ENCODE results near the gene ITIH6. TPM values are rescaled to one million over a fixed set of nuclear protein-coding genes. Genes with fewer than 3 reads are reported as not detected.
"Not testable (repeated sequence)": the region's sequence is repeated elsewhere in the genome, so short reads cannot be mapped to it uniquely, and the experiment has no call there.

ITIH6 gene
- not detected in 2 replicates for total RNA-seq

GRCh38 chrX:54798137-54798536 lies at the start of gene ITIH6:
Gene ITIH6 (minus strand): TSS chrX:54798255. CDS start chrX:54798210, 45 bp downstream.
- FAIRE-seq (no peak), DNase-seq (ENCODE audit: low read depth) (no peak)
- no peaks in the 10 kb centered on the region for H3K36me3 ChIP-seq (ENCODE audit: control insufficient read depth, insufficient read depth, low read length)
- TF ChIP-seq CTCF (IDR thresholded peaks at IDR 0.05; ENCODE audit: insufficient read depth, low read length, severe bottlenecking), result no peak
- H3K27me3 ChIP-seq (ENCODE audit: control insufficient read depth, insufficient read depth, low read length), result no peaks in the 10 kb centered on the region
- H3K4me3 ChIP-seq (ENCODE audit: low read depth, low read length), result no peak within 1 kb of the TSS

GRCh38 chrX:54847700-54848099 lies 49.6 kb upstream of the ITIH6 start:
- H3K36me3 ChIP-seq (ENCODE audit: control insufficient read depth, insufficient read depth, low read length); DNase-seq (ENCODE audit: low read depth); H3K4me3 ChIP-seq (ENCODE audit: low read depth, low read length); FAIRE-seq; H3K27me3 ChIP-seq (ENCODE audit: control insufficient read depth, insufficient read depth, low read length): not testable (repeated sequence)

- no peaks in the 10 kb centered on the region for H3K27me3 ChIP-seq (ENCODE audit: control insufficient read depth, insufficient read depth, low read length)
- FAIRE-seq, result no peak
- H3K4me3 ChIP-seq (ENCODE audit: low read depth, low read length), result no peak overlapping the region
- DNase-seq (ENCODE audit: low read depth), result peak; percentile 2
- TF ChIP-seq CTCF (IDR thresholded peaks at IDR 0.05; ENCODE audit: insufficient read depth, low read length, severe bottlenecking), result no peak
- no peaks in the 10 kb centered on the region for H3K36me3 ChIP-seq (ENCODE audit: control insufficient read depth, insufficient read depth, low read length)
Observed at GRCh38 chrX:54843050-54843449, 45.0 kb upstream of the ITIH6 start.

GRCh38 chrX:54842607-54843006 lies 44.6 kb upstream of the ITIH6 start:
- H3K36me3 ChIP-seq (ENCODE audit: control insufficient read depth, insufficient read depth, low read length), result no peaks in the 10 kb centered on the region
- no peak for TF ChIP-seq CTCF (IDR thresholded peaks at IDR 0.05; ENCODE audit: insufficient read depth, low read length, severe bottlenecking)
- no peak for FAIRE-seq
- no peak for DNase-seq (ENCODE audit: low read depth)
- no peak overlapping the region for H3K4me3 ChIP-seq (ENCODE audit: low read depth, low read length)
- no peaks in the 10 kb centered on the region for H3K27me3 ChIP-seq (ENCODE audit: control insufficient read depth, insufficient read depth, low read length)

GRCh38 chrX:54841184-54841874 lies 43.3 kb upstream of the ITIH6 start:
- H3K36me3 ChIP-seq (ENCODE audit: control insufficient read depth, insufficient read depth, low read length); DNase-seq (ENCODE audit: low read depth); H3K27me3 ChIP-seq (ENCODE audit: control insufficient read depth, insufficient read depth, low read length); H3K4me3 ChIP-seq (ENCODE audit: low read depth, low read length): not testable (repeated sequence)
- FAIRE-seq, result peak; percentile 86

GRCh38 chrX:54838583-54838982 lies 40.5 kb upstream of the ITIH6 start:
- no peak for FAIRE-seq
- no peak for DNase-seq (ENCODE audit: low read depth)
- TF ChIP-seq CTCF (IDR thresholded peaks at IDR 0.05; ENCODE audit: insufficient read depth, low read length, severe bottlenecking), result no peak

GRCh38 chrX:54826598-54826997 lies 28.5 kb upstream of the ITIH6 start:
- DNase-seq (ENCODE audit: low read depth) (no peak), FAIRE-seq (no peak)
- Histone ChIP-seq H3K36me3 (ENCODE audit: control insufficient read depth, insufficient read depth, low read length) (no peaks in the 10 kb centered on the region), H3K27me3 (ENCODE audit: control insufficient read depth, insufficient read depth, low read length) (no peaks in the 10 kb centered on the region), H3K4me3 (ENCODE audit: low read depth, low read length) (no peak overlapping the region)
- no peak for TF ChIP-seq CTCF (IDR thresholded peaks at IDR 0.05; ENCODE audit: insufficient read depth, low read length, severe bottlenecking)

More at GRCh38 chrX:54838583-54838982, 40.5 kb upstream of the ITIH6 start:
- no peaks in the 10 kb centered on the region for H3K27me3 ChIP-seq (ENCODE audit: control insufficient read depth, insufficient read depth, low read length)
- H3K36me3 ChIP-seq (ENCODE audit: control insufficient read depth, insufficient read depth, low read length), result no peaks in the 10 kb centered on the region
- no peak overlapping the region for H3K4me3 ChIP-seq (ENCODE audit: low read depth, low read length)
